HG03066 (cell line): ENCODE data around the gene APOD.
"Not testable (repeated sequence)": the region's sequence is repeated elsewhere in the genome, so short reads cannot be mapped to it uniquely, and the experiment has no call there.

Source experiments
- ATAC-seq: cut with Tn5 transposase; IDR thresholded peaks from one replicate; pipeline ENCODE4 v1.9.1; 2021; ENCODE audit warnings: low read depth; ENCODE audit not compliant: unreplicated experiment

Gene APOD

GRCh38 chr3:195583831-195584542, at the start of gene APOD:
Gene APOD, minus strand, starts transcription at chr3:195583940. Its CDS starts 4,479 bp downstream, at chr3:195579461.
- no peak for ATAC-seq

- ATAC-seq = not testable (repeated sequence)
Measured at GRCh38 chr3:195633351-195633750, 49.6 kb upstream of the APOD start.

GRCh38 chr3:195632501-195633185, 48.9 kb upstream of the APOD start:
- not testable (repeated sequence) for ATAC-seq

GRCh38 chr3:195632046-195632445, 48.3 kb upstream of the APOD start:
- ATAC-seq = not testable (repeated sequence)

- not testable (repeated sequence) for ATAC-seq
Measured at GRCh38 chr3:195630938-195631495, 47.3 kb upstream of the APOD start.

GRCh38 chr3:195630086-195630917, 46.6 kb upstream of the APOD start:
- ATAC-seq = not testable (repeated sequence)

GRCh38 chr3:195629682-195630081, 45.9 kb upstream of the APOD start:
- not testable (repeated sequence) for ATAC-seq

- ATAC-seq = not testable (repeated sequence)
Measured at GRCh38 chr3:195628386-195628920, 44.7 kb upstream of the APOD start.

- not testable (repeated sequence) for ATAC-seq
Measured at GRCh38 chr3:195627515-195628385, 44.0 kb upstream of the APOD start.

GRCh38 chr3:195624603-195625560, 41.1 kb upstream of the APOD start:
- ATAC-seq = peak; percentile 79

GRCh38 chr3:195624171-195624570, 40.4 kb upstream of the APOD start:
- ATAC-seq = peak; percentile 21

GRCh38 chr3:195623217-195623965, 39.7 kb upstream of the APOD start:
- not testable (repeated sequence) for ATAC-seq

GRCh38 chr3:195622523-195623170, 38.9 kb upstream of the APOD start:
- not testable (repeated sequence) for ATAC-seq

GRCh38 chr3:195622012-195622411, 38.3 kb upstream of the APOD start:
- ATAC-seq = not testable (repeated sequence)

GRCh38 chr3:195621095-195621494, 37.4 kb upstream of the APOD start:
- not testable (repeated sequence) for ATAC-seq

- not testable (repeated sequence) for ATAC-seq
Measured at GRCh38 chr3:195620476-195620875, 36.7 kb upstream of the APOD start.
